HepG2 (cell line): ENCODE measurements around the gene EPHX1. TPM values are rescaled to one million over a fixed set of nuclear protein-coding genes. Genes with fewer than 3 reads are reported as not detected.

Source experiments
- ARID5B ChIP-seq: IDR thresholded peaks from 2 replicates; pipeline ENCODE4 v1.4.0; 2020; ENCODE audit warnings: mild to moderate bottlenecking, missing genetic modification reagents
- FOXA3 ChIP-seq: IDR thresholded peaks from 2 replicates; pipeline ENCODE4 v1.6.1; 2016; ENCODE audit warnings: missing genetic modification reagents, missing compliant biosample characterization
- FUBP1 ChIP-seq: sonication (generic); formaldehyde crosslinking; IDR thresholded peaks from 2 replicates; pipeline ENCODE4 v1.5.1; 2020; ENCODE audit warnings: missing genetic modification reagents, mild to moderate bottlenecking, borderline replicate concordance
- NFATC3 ChIP-seq: sonication (generic); formaldehyde crosslinking; IDR thresholded peaks from 2 replicates; pipeline ENCODE4 v1.5.1; 2020; ENCODE audit warnings: mild to moderate bottlenecking, missing genetic modification reagents
- PRDM10 ChIP-seq: sonication (generic); formaldehyde crosslinking; IDR thresholded peaks from 2 replicates; pipeline ENCODE4 v1.4.0; 2020; ENCODE audit warnings: low read depth, missing genetic modification reagents
- PREB ChIP-seq: sonication (generic); formaldehyde crosslinking; IDR thresholded peaks from 2 replicates; pipeline ENCODE4 v1.4.0; 2020; ENCODE audit warnings: missing genetic modification reagents
- SMYD3 ChIP-seq: sonication (generic); formaldehyde crosslinking; IDR thresholded peaks from 2 replicates; pipeline ENCODE4 v1.8.1; 2023; ENCODE audit warnings: mild to moderate bottlenecking, missing genetic modification reagents
- SNAPC2 ChIP-seq: sonication (generic); formaldehyde crosslinking; IDR thresholded peaks from 2 replicates; pipeline ENCODE4 v1.8.1; 2022; ENCODE audit warnings: mild to moderate bottlenecking, missing genetic modification reagents
- TEF ChIP-seq: sonication (generic); formaldehyde crosslinking; IDR thresholded peaks from 2 replicates; pipeline ENCODE4 v1.5.0; 2020; ENCODE audit warnings: missing genetic modification reagents
- ZBTB10 ChIP-seq: sonication (generic); formaldehyde crosslinking; IDR thresholded peaks from 2 replicates; pipeline ENCODE4 v1.4.0; 2020; ENCODE audit warnings: missing genetic modification reagents, borderline replicate concordance
- ZNF580 ChIP-seq: IDR thresholded peaks from 2 replicates; pipeline ENCODE4 v1.6.1; 2016; ENCODE audit warnings: low read depth, borderline replicate concordance
- polyA plus RNA-seq, 8 experiments: library from polyadenylated mRNA; depleted of rRNA in 3 of 8; stranded (reverse) in 7 of 8; unstranded in 1 of 8; fragments of >200 nt; fragmentation: Illumina TruSeq in 4 of 8; extraction: Trizol in 4 of 8; gene quantifications; 2 replicates each; pipeline versions ENCODE4 v1.2.1 to v1.2.3, GENCODE V29; 2011 to 2016; ENCODE audit warnings: low read depth in 4 of 8, missing spikeins in 1 of 8, mixed read lengths in 1 of 8; ENCODE audit not compliant: insufficient read depth in 1 of 8
- total RNA-seq, 5 experiments: library from RNA; depleted of rRNA; stranded (reverse); fragments of >200 nt; fragmentation: Illumina TruSeq; extraction: Trizol; gene quantifications; 2 replicates each; pipeline ENCODE4 v1.2.3, GENCODE V29; 2016; ENCODE audit warnings: low read depth in 1 of 5

Gene EPHX1
- total and polyA plus RNA-seq, 2 of the 13 experiments (the other 11 are each of a cell fraction or from before 2014, with no cell fraction given): 27.7 to 36.5 TPM

GRCh38 chr1:225817611-225818061, 7.7 kb downstream of the EPHX1 start (continued):
- 0 out of 2 replicates have a peak, but pooled peaks have one; percentile 44 for TF ChIP-seq ARID5B (CRISPR knock-in tag)
- no peak for TF ChIP-seq TEF
- TF ChIP-seq SNAPC2 (CRISPR knock-in tag): no peak
- TF ChIP-seq NFATC3 (CRISPR knock-in tag): no peak
- TF ChIP-seq SMYD3 (CRISPR knock-in tag): no peak
- no peak for TF ChIP-seq FOXA3 (CRISPR knock-in tag)
- no peak for TF ChIP-seq PREB
- TF ChIP-seq ZBTB10: no peak
- no peak for TF ChIP-seq FUBP1 (CRISPR knock-in tag)
- TF ChIP-seq ZNF580 (CRISPR knock-in tag): no peak
- TF ChIP-seq PRDM10: peak; percentile 30; the same call in 1 of the 2 replicates
